Ovary (tissue), 3 donors: ENCODE results near the gene SMLR1.

ENCODE experiments used
- CTCF ChIP-seq, 3 donors: fragments of 450-650 bp in 2 of 3; fragments of 200-600 bp in 1 of 3; IDR thresholded peaks; one replicate each; pipeline versions ENCODE4 v1.5.1 to v1.8.0; 2016 to 2022; ENCODE audit warnings: antibody characterized with exemption in 3 of 3, mild to moderate bottlenecking in 1 of 3
- EP300 ChIP-seq: sonication (generic); formaldehyde crosslinking; IDR thresholded peaks from one replicate; pipeline ENCODE4 v1.6.1; 2017; ENCODE audit warnings: antibody characterized with exemption
- donor health status: DM: no; HTN: no; CAD: no.

- TF ChIP-seq CTCF (IDR thresholded peaks at IDR 0.05) (no peak), EP300 (no peak)
Measured at GRCh38 chr6:130783416-130784107, 43.6 kb upstream of the SMLR1 start.
